Gastrocnemius medialis (tissue), 4 donors: ENCODE data around the gene ALX4.

Experiments
- POLR2A ChIP-seq, 2 donors: fragments of 450-650 bp; IDR thresholded peaks; one replicate each; pipeline ENCODE4 v1.6.1; 2017; ENCODE audit warnings: antibody characterized with exemption in 2 of 2, mild to moderate bottlenecking in 2 of 2, moderate library complexity in 2 of 2
- TF ChIP-seq, protein P1 (sequence below), 5 experiments: fragments of 450-650 bp in 3 of 5; fragments of 200-600 bp in 2 of 5; sonication (generic) in 2 of 5; IDR thresholded peaks in 4 of 5; conservative IDR thresholded peaks in 1 of 5; 1 replicate in 4 of 5; 2 replicates in 1 of 5; pipeline ENCODE4 v1.5.1; 2016 to 2019; ENCODE audit warnings: antibody characterized with exemption in 5 of 5, mild to moderate bottlenecking in 3 of 5, moderate library complexity in 3 of 5

DNA sequence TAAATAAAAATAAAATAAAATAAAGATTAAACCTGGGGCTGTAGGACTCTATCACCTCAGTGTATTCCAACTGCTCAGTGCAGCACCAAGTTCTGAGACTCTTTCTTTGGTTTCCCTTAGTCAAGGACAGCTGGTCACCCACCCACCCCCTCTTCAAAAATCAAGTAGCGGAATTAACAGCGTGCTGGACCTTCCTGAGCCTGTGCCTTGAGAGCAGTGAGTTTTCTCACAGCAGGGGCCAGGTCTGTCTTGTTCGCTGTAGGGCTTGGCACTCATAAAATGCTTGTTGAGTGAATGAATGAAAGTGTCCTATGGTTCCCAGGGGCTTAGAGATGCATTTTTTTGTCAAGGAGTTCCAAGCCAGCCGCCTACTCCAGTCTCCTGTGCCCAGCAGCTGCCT is 2.9 kb upstream of the ALX4 start:
- TF ChIP-seq, protein P1, sequence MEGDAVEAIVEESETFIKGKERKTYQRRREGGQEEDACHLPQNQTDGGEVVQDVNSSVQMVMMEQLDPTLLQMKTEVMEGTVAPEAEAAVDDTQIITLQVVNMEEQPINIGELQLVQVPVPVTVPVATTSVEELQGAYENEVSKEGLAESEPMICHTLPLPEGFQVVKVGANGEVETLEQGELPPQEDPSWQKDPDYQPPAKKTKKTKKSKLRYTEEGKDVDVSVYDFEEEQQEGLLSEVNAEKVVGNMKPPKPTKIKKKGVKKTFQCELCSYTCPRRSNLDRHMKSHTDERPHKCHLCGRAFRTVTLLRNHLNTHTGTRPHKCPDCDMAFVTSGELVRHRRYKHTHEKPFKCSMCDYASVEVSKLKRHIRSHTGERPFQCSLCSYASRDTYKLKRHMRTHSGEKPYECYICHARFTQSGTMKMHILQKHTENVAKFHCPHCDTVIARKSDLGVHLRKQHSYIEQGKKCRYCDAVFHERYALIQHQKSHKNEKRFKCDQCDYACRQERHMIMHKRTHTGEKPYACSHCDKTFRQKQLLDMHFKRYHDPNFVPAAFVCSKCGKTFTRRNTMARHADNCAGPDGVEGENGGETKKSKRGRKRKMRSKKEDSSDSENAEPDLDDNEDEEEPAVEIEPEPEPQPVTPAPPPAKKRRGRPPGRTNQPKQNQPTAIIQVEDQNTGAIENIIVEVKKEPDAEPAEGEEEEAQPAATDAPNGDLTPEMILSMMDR (IDR thresholded peaks at IDR 0.05 in 4 of 5, conservative IDR thresholded peaks at IDR 0.05 in 1 of 5) = no peak
- no peak for TF ChIP-seq POLR2A (IDR thresholded peaks at IDR 0.05)
